GM23338 (cell line): Measurements from ENCODE around the gene BRF1. TPM values are rescaled to one million over a fixed set of nuclear protein-coding genes. Genes with fewer than 3 reads are reported as not detected.

Experiments
- ATAC-seq: fragments of 200-7000 bp; cut with Tn5 transposase; 3 replicates; pipeline ENCODE4 v1.9.1; 2020
- DNase-seq: peaks from one replicate; pipeline ENCODE4 v3.0.0-alpha.2; 2015; ENCODE audit warnings: low spot score
- H2AFZ ChIP-seq: fragments of 200-600 bp; sonication (generic); 2 replicates; pipeline ENCODE4 v1.8.0; 2016; ENCODE audit warnings: antibody characterized with exemption, mild to moderate bottlenecking, moderate library complexity
- H3F3A ChIP-seq: fragments of 200-600 bp; sonication (generic); replicated peaks from 2 replicates; pipeline ENCODE4 v1.8.0; 2017; ENCODE audit warnings: antibody characterized with exemption, mixed run types, low read depth
- H3K27ac ChIP-seq: fragments of 200-600 bp; sonication (generic); 2 replicates; pipeline ENCODE4 v1.6.1; 2016; ENCODE audit warnings: low read depth
- H3K27me3 ChIP-seq: fragments of 200-600 bp; sonication (generic); 2 replicates; pipeline ENCODE4 v1.8.0; 2016; ENCODE audit warnings: mild to moderate bottlenecking, mixed run types, moderate library complexity; ENCODE audit not compliant: insufficient read depth
- H3K36me3 ChIP-seq: fragments of 200-600 bp; sonication (generic); 2 replicates; pipeline ENCODE4 v1.8.0; 2016; ENCODE audit warnings: mild to moderate bottlenecking; ENCODE audit not compliant: insufficient read depth
- H3K4me1 ChIP-seq: fragments of 200-600 bp; sonication (generic); 2 replicates; pipeline ENCODE4 v1.8.0; 2016; ENCODE audit warnings: mild to moderate bottlenecking, moderate library complexity; ENCODE audit not compliant: insufficient read depth
- H3K4me2 ChIP-seq: fragments of 200-600 bp; sonication (generic); 2 replicates; pipeline ENCODE4 v1.7.1; 2017; ENCODE audit warnings: mixed run types
- H3K4me3 ChIP-seq: fragments of 200-600 bp; sonication (generic); 2 replicates; pipeline ENCODE4 v1.6.1; 2016; ENCODE audit warnings: mixed run types
- H3K79me2 ChIP-seq: fragments of 200-600 bp; sonication (generic); replicated peaks from 2 replicates; pipeline ENCODE4 v1.8.0; 2017; ENCODE audit warnings: mild to moderate bottlenecking; ENCODE audit not compliant: insufficient read depth
- H3K9me2 ChIP-seq: fragments of 200-600 bp; sonication (generic); 2 replicates; pipeline ENCODE4 v1.8.0; 2017; ENCODE audit not compliant: insufficient read depth
- H4K20me1 ChIP-seq: fragments of 200-600 bp; sonication (generic); replicated peaks from 2 replicates; pipeline ENCODE4 v1.8.0; 2017; ENCODE audit warnings: mild to moderate bottlenecking; ENCODE audit not compliant: insufficient read depth
- H3K27ac Mint-ChIP-seq: 2 replicates; pipeline ENCODE4 v1.8.0; 2020; ENCODE audit warnings: inconsistent platforms, mild to moderate bottlenecking, moderate library complexity, mixed read lengths
- H3K27me3 Mint-ChIP-seq: 3 replicates; pipeline ENCODE4 v1.8.0; 2022; ENCODE audit warnings: low read depth, mild to moderate bottlenecking, moderate library complexity, mixed read lengths, inconsistent platforms; ENCODE audit not compliant: insufficient read depth, poor library complexity
- H3K36me3 Mint-ChIP-seq: 3 replicates; pipeline ENCODE4 v1.8.0; 2021; ENCODE audit warnings: low read depth, mild to moderate bottlenecking, inconsistent platforms, moderate library complexity, mixed read lengths
- H3K4me1 Mint-ChIP-seq: 3 replicates; pipeline ENCODE4 v1.8.0; 2020; ENCODE audit warnings: mild to moderate bottlenecking, inconsistent platforms, mixed read lengths
- H3K4me3 Mint-ChIP-seq: 3 replicates; pipeline ENCODE4 v1.8.0; 2021; ENCODE audit warnings: moderate library complexity, mild to moderate bottlenecking, inconsistent platforms, mixed read lengths
- H3K9me3 Mint-ChIP-seq: 3 replicates; pipeline ENCODE4 v1.8.0; 2020; ENCODE audit warnings: moderate library complexity, mild to moderate bottlenecking, inconsistent platforms, mixed read lengths
- CREB1 ChIP-seq: fragments of 250-450 bp; sonication (Bioruptor Pico); IDR thresholded peaks from 2 replicates; pipeline ENCODE4 v1.5.0; 2020; ENCODE audit warnings: low read depth, mild to moderate bottlenecking, moderate library complexity
- CTCF ChIP-seq, 2 experiments: fragments of 200-600 bp in 1 of 2; sonication (generic) in 1 of 2; conservative IDR thresholded peaks; 2 replicates each; pipeline versions ENCODE4 v1.5.1 to v1.6.1; 2016 to 2017; ENCODE audit warnings: antibody characterized with exemption in 2 of 2, low read depth in 2 of 2, mild to moderate bottlenecking in 2 of 2, moderate library complexity in 1 of 2
- EZH2 ChIP-seq: fragments of 200-600 bp; sonication (generic); IDR thresholded peaks from one replicate; pipeline ENCODE4 v1.8.0; 2017; ENCODE audit warnings: antibody characterized with exemption, mild to moderate bottlenecking, low read depth; ENCODE audit not compliant: unreplicated experiment
- POLR2AphosphoS5 ChIP-seq: IDR thresholded peaks from 2 replicates; pipeline ENCODE4 v1.6.1; 2016; ENCODE audit warnings: antibody characterized with exemption, low read depth
- ZNF462 ChIP-seq: fragments of 250-450 bp; sonication (Bioruptor Pico); IDR thresholded peaks from 2 replicates; pipeline ENCODE4 v1.5.0; 2020; ENCODE audit warnings: mild to moderate bottlenecking, moderate library complexity
- polyA plus RNA-seq: library from polyadenylated mRNA; unstranded; fragments of >200 nt; fragmentation: Nextera tagmentation; extraction: Ambion mirVana; gene quantifications from 2 replicates; pipeline ENCODE4 v1.2.1, GENCODE V29; 2016
- total RNA-seq: library from RNA; depleted of rRNA; stranded (reverse); fragments of >200 nt; shearing (Covaris generic); gene quantifications from 2 replicates; pipeline ENCODE4 v1.2.3, GENCODE V29; 2014

BRF1 gene
- total and polyA plus RNA-seq, 2 experiments from 2014 or later = 8.6 to 29.9 TPM

GRCh38 chr14:105257464-105257863, 43.3 kb downstream of the BRF1 start:
- Histone ChIP-seq H3K27ac (no peak overlapping the region), H2AFZ (no peak overlapping the region), H3K79me2 (no peaks in the 10 kb centered on the region), H4K20me1 (no peaks in the 10 kb centered on the region), H3K27me3 (no peaks in the 10 kb centered on the region), H3K36me3 (no peaks in the 10 kb centered on the region), H3K4me2 (no peak overlapping the region), H3K9me2 (no peaks in the 10 kb centered on the region), H3K4me3 (no peak overlapping the region), H3K4me1 (no peaks in the 10 kb centered on the region), H3F3A (no peaks in the 10 kb centered on the region)
- Mint-ChIP-seq H3K4me1 (no peaks in the 10 kb centered on the region), H3K36me3 (no peaks in the 10 kb centered on the region), H3K27ac (no peak overlapping the region), H3K4me3 (no peak overlapping the region), H3K27me3 (peaks cover 3% of the 10 kb centered on the region), H3K9me3 (no peaks in the 10 kb centered on the region)
- TF ChIP-seq EZH2 (no peak), CTCF (conservative IDR thresholded peaks at IDR 0.05; ENCODE audit: low read depth in 2 of 2) (no peak), CREB1 (CRISPR knock-in tag) (no peak), ZNF462 (CRISPR knock-in tag) (no peak), POLR2AphosphoS5 (no peak)
- ATAC-seq (no peak), DNase-seq (no peak)
